PC-3 (cell line): ENCODE data around the gene PRDM15. TPM values are rescaled to one million over a fixed set of nuclear protein-coding genes. Genes with fewer than 3 reads are reported as not detected.

ENCODE experiments used
- ATAC-seq: fragments of 200-7000 bp; cut with Tn5 transposase; 2 replicates; pipeline ENCODE4 v1.9.1; 2020; ENCODE audit warnings: mild to moderate bottlenecking, moderate library complexity
- BruUV-seq: library from RNA; stranded (reverse); fragments of 400-500 nt; replicated peaks from 2 replicates; lab custom pipeline; 2021; lab: Mats Ljungman, UMichigan
- CTCF ChIA-PET: fragments of 300-600 bp; sonication (Branson Sonifier 250); formaldehyde crosslinking; loops from one replicate; lab custom pipeline; 2022; ENCODE audit warnings: antibody characterized with exemption; lab: Charles Lee
- POLR2A ChIA-PET: fragments of 300-600 bp; sonication (Branson Sonifier 250); formaldehyde crosslinking; loops from one replicate; lab custom pipeline; 2022; ENCODE audit warnings: antibody characterized with exemption; ENCODE audit not compliant: unreplicated experiment; lab: Charles Lee
- DNase-seq: peaks from one replicate; pipeline ENCODE4 v3.0.0-alpha.2; 2015
- H2AFZ ChIP-seq: fragments of 300-600 bp; sonication (generic); 2 replicates; pipeline ENCODE4 v1.6.0; 2016; ENCODE audit warnings: antibody characterized with exemption, low read length
- H3F3A ChIP-seq: fragments of 300-600 bp; sonication (generic); one replicate; pipeline ENCODE4 v1.6.0; 2017; ENCODE audit warnings: antibody characterized with exemption, low read length, control low read depth, mild to moderate bottlenecking; ENCODE audit not compliant: unreplicated experiment
- H3K27ac ChIP-seq: fragments of 300-600 bp; sonication (generic); 2 replicates; pipeline ENCODE4 v1.5.1; 2016; ENCODE audit warnings: mild to moderate bottlenecking, low read length
- H3K27me3 ChIP-seq: fragments of 300-600 bp; sonication (generic); 2 replicates; pipeline ENCODE4 v1.6.1; 2016; ENCODE audit warnings: low read length, mixed read lengths
- H3K36me3 ChIP-seq: fragments of 300-600 bp; sonication (generic); 2 replicates; pipeline ENCODE4 v1.6.1; 2016; ENCODE audit warnings: low read depth, mixed run types, low read length, mixed read lengths
- H3K4me1 ChIP-seq: fragments of 300-600 bp; sonication (generic); 2 replicates; pipeline ENCODE4 v1.5.1; 2016; ENCODE audit warnings: low read length; ENCODE audit not compliant: insufficient read depth
- H3K4me2 ChIP-seq: fragments of 300-600 bp; sonication (generic); 2 replicates; pipeline ENCODE4 v1.6.0; 2016; ENCODE audit warnings: low read length
- H3K4me3 ChIP-seq: fragments of 300-600 bp; sonication (generic); 2 replicates; pipeline ENCODE4 v1.5.1; 2016; ENCODE audit warnings: mild to moderate bottlenecking, low read length, mixed read lengths
- H3K79me2 ChIP-seq: fragments of 300-600 bp; sonication (generic); 2 replicates; pipeline ENCODE4 v1.6.1; 2017; ENCODE audit warnings: low read length, mixed read lengths
- H3K9ac ChIP-seq: fragments of 300-600 bp; sonication (generic); 2 replicates; pipeline ENCODE4 v1.6.0; 2016; ENCODE audit warnings: mild to moderate bottlenecking, low read length
- H3K9me2 ChIP-seq: fragments of 300-600 bp; sonication (generic); replicated peaks from 2 replicates; pipeline ENCODE4 v1.6.1; 2016; ENCODE audit warnings: mixed run types, low read length, mixed read lengths
- H3K9me3 ChIP-seq: fragments of 300-600 bp; sonication (generic); 2 replicates; pipeline ENCODE4 v1.6.1; 2016; ENCODE audit warnings: low read length, mixed read lengths
- H4K20me1 ChIP-seq: fragments of 300-600 bp; sonication (generic); 2 replicates; pipeline ENCODE4 v1.6.1; 2016; ENCODE audit warnings: low read length, mixed read lengths
- EZH2 ChIP-seq: fragments of 300-600 bp; sonication (generic); IDR thresholded peaks from one replicate; pipeline ENCODE4 v1.6.1; 2017; ENCODE audit warnings: antibody characterized with exemption, mild to moderate bottlenecking, low read length; ENCODE audit not compliant: unreplicated experiment
- EZH2phosphoT487 ChIP-seq: fragments of 300-600 bp; sonication (generic); IDR thresholded peaks from 2 replicates; pipeline ENCODE4 v1.6.1; 2018; ENCODE audit warnings: mild to moderate bottlenecking, antibody characterized with exemption, low read length, borderline replicate concordance
- intact Hi-C: fragments of 100-400 bp; cut with micrococcal nuclease; formaldehyde crosslinking; loops from 2 replicates; pipeline ENCODE4 v1.9.0; 2023
- total RNA-seq: library from RNA; depleted of rRNA; stranded (reverse); fragments of >200 nt; gene quantifications from 2 replicates; pipeline ENCODE4 v1.2.3, GENCODE V29; 2014
- TF ChIP-seq, protein P1 (sequence below): fragments of 300-600 bp; sonication (generic); conservative IDR thresholded peaks from 2 replicates; pipeline ENCODE4 v1.5.1; 2017; ENCODE audit warnings: antibody characterized with exemption, low read depth, mild to moderate bottlenecking, low read length

The PRDM15 gene
- total RNA-seq, 1 experiment from 2014 or later, result 13.4 TPM

DNA sequence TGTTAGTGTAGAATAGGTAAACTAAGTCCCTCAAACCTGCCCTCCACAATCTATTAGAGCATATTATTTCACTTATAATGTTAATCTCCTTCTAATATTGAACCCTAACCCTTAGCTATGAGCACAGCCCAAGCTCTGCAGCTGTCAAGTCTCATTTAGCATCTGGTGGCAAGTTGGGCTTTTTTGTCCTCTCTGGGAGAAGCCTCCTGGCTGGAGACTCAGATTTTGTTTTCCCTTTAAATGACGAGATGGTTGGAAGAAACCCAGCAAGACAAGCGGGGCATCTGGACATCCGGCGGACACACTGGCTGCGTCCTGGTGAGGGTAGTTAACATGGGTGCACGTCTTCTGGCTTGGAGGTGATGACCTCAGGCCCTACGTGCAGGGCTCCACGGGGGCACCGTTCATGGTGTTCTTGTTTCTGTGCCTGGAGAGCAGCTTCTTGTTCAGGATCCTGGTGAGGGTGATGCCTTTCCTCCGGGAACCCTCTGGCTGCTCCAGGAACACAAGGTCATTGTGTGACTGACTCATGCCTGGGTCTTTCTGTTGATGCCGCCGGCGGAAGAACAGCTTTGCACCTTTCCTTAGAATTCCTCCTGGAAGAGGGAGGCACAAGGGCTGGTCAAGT is 9.7 kb upstream of the PRDM15 start:
- TF ChIP-seq, protein P1, sequence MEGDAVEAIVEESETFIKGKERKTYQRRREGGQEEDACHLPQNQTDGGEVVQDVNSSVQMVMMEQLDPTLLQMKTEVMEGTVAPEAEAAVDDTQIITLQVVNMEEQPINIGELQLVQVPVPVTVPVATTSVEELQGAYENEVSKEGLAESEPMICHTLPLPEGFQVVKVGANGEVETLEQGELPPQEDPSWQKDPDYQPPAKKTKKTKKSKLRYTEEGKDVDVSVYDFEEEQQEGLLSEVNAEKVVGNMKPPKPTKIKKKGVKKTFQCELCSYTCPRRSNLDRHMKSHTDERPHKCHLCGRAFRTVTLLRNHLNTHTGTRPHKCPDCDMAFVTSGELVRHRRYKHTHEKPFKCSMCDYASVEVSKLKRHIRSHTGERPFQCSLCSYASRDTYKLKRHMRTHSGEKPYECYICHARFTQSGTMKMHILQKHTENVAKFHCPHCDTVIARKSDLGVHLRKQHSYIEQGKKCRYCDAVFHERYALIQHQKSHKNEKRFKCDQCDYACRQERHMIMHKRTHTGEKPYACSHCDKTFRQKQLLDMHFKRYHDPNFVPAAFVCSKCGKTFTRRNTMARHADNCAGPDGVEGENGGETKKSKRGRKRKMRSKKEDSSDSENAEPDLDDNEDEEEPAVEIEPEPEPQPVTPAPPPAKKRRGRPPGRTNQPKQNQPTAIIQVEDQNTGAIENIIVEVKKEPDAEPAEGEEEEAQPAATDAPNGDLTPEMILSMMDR, result no peak
- no peak for TF ChIP-seq EZH2
- TF ChIP-seq EZH2phosphoT487, result no peak
- Histone ChIP-seq H3F3A (no peaks in the 10 kb centered on the region), H3K9ac (no peak overlapping the region), H2AFZ (no peak overlapping the region), H3K4me2 (no peak overlapping the region), H3K79me2 (no peaks in the 10 kb centered on the region), H3K4me1 (peaks cover 9% of the 10 kb centered on the region), H4K20me1 (no peaks in the 10 kb centered on the region), H3K4me3 (no peak overlapping the region), H3K27me3 (no peaks in the 10 kb centered on the region), H3K9me3 (no peaks in the 10 kb centered on the region), H3K9me2 (no peaks in the 10 kb centered on the region), H3K36me3 (peaks cover 13% of the 10 kb centered on the region; the same call in 1 of the 2 replicates), H3K27ac (no peak overlapping the region)
- intact Hi-C loops, result no loop called here
- ATAC-seq (no peak), DNase-seq (no peak)
- no TSS peak for BruUV-seq
- POLR2A ChIA-PET, result no interaction called here
- CTCF ChIA-PET, result no interaction called here

DNA sequence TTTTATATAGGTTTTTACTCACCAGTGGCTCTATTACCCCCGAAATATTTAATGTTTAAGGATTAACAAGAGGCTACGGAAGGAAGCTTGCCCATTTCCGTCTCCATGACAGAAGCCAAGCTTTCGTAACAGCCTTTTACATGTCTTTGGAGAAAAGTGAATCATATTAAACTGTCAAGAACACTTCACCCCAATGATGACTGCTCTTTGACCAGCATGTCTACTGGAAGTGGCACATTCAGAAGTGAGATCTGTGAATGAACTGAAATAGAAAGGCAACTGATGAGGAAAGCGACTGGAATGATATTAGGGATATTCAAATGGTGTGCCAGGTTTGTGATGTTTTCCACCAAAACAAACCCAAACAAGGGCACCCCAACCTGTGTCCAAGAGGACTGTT is 8.5 kb upstream of the PRDM15 start:
- no peak overlapping the region for H3K27ac ChIP-seq
- H3K27me3 ChIP-seq, result no peaks in the 10 kb centered on the region
- no peak for ATAC-seq
- no peak overlapping the region for H3K9ac ChIP-seq
- no peaks in the 10 kb centered on the region for H3K9me3 ChIP-seq
- H3K9me2 ChIP-seq, result no peaks in the 10 kb centered on the region
- POLR2A ChIA-PET, result no interaction called here
- CTCF ChIA-PET, result no interaction called here
- H3K4me2 ChIP-seq, result no peak overlapping the region
- BruUV-seq, result no TSS peak
- no peak for DNase-seq
- H4K20me1 ChIP-seq, result no peaks in the 10 kb centered on the region
- TF ChIP-seq EZH2phosphoT487 (no peak), EZH2 (no peak)
- TF ChIP-seq, protein P1, result no peak
- H3K4me1 ChIP-seq, result peaks cover 9% of the 10 kb centered on the region
- H3K79me2 ChIP-seq, result no peaks in the 10 kb centered on the region
- intact Hi-C loops, result no loop called here
- H3K36me3 ChIP-seq, result peaks cover 12% of the 10 kb centered on the region; the same call in 1 of the 2 replicates
- no peak overlapping the region for H3K4me3 ChIP-seq
- no peak overlapping the region for H2AFZ ChIP-seq
- H3F3A ChIP-seq, result no peaks in the 10 kb centered on the region

DNA sequence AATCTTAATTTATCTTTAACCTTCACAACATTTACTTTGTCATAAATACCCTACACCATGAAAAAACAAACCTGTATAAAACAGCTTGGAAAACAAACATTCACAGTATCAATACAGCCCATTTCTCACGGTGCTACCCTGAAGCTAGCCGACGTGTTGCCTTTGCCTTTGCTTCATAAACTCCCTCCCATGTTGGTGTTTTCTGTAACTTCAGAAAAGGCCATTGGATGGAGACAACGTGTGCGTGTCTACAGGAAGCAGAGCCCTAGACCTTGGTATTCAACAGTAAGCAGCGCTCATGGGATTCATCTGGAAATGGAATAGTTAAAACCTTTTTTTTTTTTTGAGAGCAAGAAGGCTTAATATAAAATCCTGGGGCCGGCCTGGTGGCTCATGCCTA is 7.2 kb upstream of the PRDM15 start:
- no peaks in the 10 kb centered on the region for H3K9me3 ChIP-seq
- H2AFZ ChIP-seq, result no peak overlapping the region
- no peak overlapping the region for H3K4me3 ChIP-seq
- H3K4me1 ChIP-seq, result peaks cover 3% of the 10 kb centered on the region
- no peaks in the 10 kb centered on the region for H3F3A ChIP-seq
- no TSS peak for BruUV-seq
- no peaks in the 10 kb centered on the region for H3K9me2 ChIP-seq
- H4K20me1 ChIP-seq, result no peaks in the 10 kb centered on the region
- H3K27me3 ChIP-seq, result no peaks in the 10 kb centered on the region
- H3K79me2 ChIP-seq, result no peaks in the 10 kb centered on the region
- intact Hi-C loops, result no loop called here
- no peak for DNase-seq
- ChIA-PET POLR2A (no interaction called here), CTCF (no interaction called here)
- H3K27ac ChIP-seq, result no peak overlapping the region
- no peak for ATAC-seq
- TF ChIP-seq EZH2, result no peak
- no peak for TF ChIP-seq EZH2phosphoT487
- TF ChIP-seq, protein P1, result no peak
- H3K36me3 ChIP-seq, result peaks cover 11% of the 10 kb centered on the region; the same call in 1 of the 2 replicates
- no peak overlapping the region for H3K4me2 ChIP-seq
- H3K9ac ChIP-seq, result no peak overlapping the region
